ENCODE measurements around the gene LYZL6. TPM values are rescaled to one million over a fixed set of nuclear protein-coding genes. Genes with fewer than 3 reads are reported as not detected.

Gene LYZL6
- total RNA-seq, 4 donors from 2014 or later: not detected

DNA sequence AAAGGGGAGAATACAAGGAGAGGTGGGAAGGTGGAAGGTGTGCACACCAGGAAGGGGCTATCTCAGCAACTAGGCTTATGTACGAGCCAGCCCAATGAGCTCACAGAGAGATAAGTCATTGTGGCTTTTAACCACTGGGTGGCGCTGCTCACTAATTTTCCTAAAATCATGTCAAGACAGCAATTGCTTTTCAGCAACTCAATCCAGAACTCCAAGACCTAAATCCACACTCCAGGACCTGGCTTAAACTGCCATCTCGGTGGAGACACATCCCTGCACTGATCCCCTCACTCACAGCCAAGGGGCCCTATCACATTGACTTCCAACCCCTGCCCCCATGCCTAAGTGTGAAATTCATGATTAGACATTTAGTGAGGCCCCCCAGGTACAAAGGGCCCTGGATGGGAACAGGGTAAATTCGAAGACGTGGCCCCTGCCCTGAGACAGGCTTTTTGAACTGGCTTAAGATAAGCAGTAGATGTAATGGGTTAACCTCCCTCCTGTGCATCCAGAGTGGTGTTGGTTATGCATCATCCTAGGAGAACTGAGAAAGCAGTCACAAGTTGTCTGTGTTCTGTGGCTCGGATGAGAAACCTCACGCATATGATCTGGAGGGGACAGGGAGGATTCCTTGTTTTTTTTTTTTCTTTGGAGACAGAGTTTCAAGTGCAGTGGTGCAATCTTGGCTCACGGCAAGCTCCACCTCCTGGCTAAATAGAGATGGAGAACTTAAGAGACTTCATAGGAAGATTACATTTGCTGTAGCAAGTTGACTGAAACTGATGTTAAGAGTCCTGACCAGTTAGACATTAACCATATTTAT is 26.3 kb upstream of the LYZL6 start:
- Histone ChIP-seq H3K36me3 (no peaks in the 10 kb centered on the region), H3K4me1 (peaks cover 0 to 17% (median 2%) of the 10 kb centered on the region in 4 donors), H3K27ac (no peak overlapping the region), H3K9me3 (no peaks in the 10 kb centered on the region), H3K27me3 (no peaks in the 10 kb centered on the region), H3K4me3 (no peak overlapping the region)
- WGBS, 2 donors: 37 to 47% methylated on average over 7 to 8 of the region's 8 CpGs
- DNase-seq (ENCODE audit: low spot score in 2 of 2): peak; percentile 64 to 83
- TF ChIP-seq, protein P1, sequence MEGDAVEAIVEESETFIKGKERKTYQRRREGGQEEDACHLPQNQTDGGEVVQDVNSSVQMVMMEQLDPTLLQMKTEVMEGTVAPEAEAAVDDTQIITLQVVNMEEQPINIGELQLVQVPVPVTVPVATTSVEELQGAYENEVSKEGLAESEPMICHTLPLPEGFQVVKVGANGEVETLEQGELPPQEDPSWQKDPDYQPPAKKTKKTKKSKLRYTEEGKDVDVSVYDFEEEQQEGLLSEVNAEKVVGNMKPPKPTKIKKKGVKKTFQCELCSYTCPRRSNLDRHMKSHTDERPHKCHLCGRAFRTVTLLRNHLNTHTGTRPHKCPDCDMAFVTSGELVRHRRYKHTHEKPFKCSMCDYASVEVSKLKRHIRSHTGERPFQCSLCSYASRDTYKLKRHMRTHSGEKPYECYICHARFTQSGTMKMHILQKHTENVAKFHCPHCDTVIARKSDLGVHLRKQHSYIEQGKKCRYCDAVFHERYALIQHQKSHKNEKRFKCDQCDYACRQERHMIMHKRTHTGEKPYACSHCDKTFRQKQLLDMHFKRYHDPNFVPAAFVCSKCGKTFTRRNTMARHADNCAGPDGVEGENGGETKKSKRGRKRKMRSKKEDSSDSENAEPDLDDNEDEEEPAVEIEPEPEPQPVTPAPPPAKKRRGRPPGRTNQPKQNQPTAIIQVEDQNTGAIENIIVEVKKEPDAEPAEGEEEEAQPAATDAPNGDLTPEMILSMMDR (IDR thresholded peaks at IDR 0.05): peak; percentile 71 to 84 (median 75)
- TF ChIP-seq POLR2A (IDR thresholded peaks at IDR 0.05): no peak
- no peak for TF ChIP-seq EP300 (IDR thresholded peaks at IDR 0.05)

DNA sequence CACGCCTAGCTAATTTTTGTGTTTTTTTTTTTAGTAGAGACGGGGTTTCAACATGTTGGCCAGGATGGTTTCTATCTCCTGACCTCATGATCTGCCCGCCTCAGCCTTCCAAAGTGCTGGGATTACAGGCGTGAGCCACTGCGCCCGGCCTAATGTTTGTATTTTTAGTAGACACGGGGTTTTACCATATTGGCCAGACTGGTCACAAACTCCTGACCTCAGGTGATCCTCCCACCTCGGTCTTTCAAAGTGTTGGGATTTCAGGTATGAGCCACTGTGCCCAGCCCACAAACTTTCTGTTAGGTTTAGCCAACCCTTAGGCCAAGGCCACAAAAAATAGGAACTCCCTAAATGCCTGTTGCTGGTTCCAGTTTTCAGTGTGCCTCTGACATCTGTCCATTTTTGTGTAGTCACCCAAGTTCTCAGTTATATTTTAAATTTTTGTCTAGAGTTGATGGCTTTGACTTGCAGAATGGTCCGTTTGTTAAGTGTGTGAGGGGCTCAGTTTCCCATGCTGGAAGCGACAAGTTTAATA is 25.1 kb upstream of the LYZL6 start:
- Histone ChIP-seq H3K27ac (no peak overlapping the region), H3K4me1 (peaks cover 0 to 15% (median 2%) of the 10 kb centered on the region in 4 donors), H3K27me3 (no peaks in the 10 kb centered on the region), H3K36me3 (no peaks in the 10 kb centered on the region), H3K9me3 (no peaks in the 10 kb centered on the region), H3K4me3 (no peak overlapping the region)
- no peak for DNase-seq (ENCODE audit: low spot score in 2 of 2)
- TF ChIP-seq EP300 (IDR thresholded peaks at IDR 0.05): no peak
- no peak for TF ChIP-seq POLR2A (IDR thresholded peaks at IDR 0.05)
- TF ChIP-seq, protein P1 (IDR thresholded peaks at IDR 0.05): no peak
- 77 to 86% methylated on average over 10 of the region's 10 CpGs for WGBS, 2 donors

DNA sequence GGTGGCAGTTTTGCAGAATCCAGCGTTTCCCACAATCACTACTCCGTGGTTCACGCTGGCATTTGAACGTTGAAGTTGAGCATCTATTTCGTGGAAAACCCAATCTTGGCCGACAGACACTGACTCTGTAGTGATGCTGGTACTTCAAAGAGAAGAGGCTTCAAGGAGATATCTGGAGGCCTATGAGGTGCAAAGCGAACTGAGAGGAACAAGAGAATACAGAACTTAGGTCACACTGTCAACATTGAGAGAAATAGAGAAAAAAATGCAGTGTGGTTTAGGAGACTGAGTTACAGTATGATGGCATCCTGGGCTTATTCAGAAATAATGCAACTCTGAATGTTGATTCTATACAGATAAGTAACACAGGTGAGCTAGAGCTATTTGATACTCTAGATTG is 21.8 kb upstream of the LYZL6 start:
- Histone ChIP-seq H3K36me3 (no peaks in the 10 kb centered on the region), H3K9me3 (no peaks in the 10 kb centered on the region), H3K27ac (no peak overlapping the region), H3K27me3 (no peaks in the 10 kb centered on the region), H3K4me3 (no peak overlapping the region), H3K4me1 (peaks cover 0 to 4% (median 0%) of the 10 kb centered on the region in 4 donors)
- no peak for DNase-seq (ENCODE audit: low spot score in 2 of 2)
- TF ChIP-seq EP300 (IDR thresholded peaks at IDR 0.05) (no peak), POLR2A (IDR thresholded peaks at IDR 0.05) (no peak)
- TF ChIP-seq, protein P1 (IDR thresholded peaks at IDR 0.05): no peak
- WGBS, 2 donors: 90 to 92% methylated on average over 7 of the region's 7 CpGs

DNA sequence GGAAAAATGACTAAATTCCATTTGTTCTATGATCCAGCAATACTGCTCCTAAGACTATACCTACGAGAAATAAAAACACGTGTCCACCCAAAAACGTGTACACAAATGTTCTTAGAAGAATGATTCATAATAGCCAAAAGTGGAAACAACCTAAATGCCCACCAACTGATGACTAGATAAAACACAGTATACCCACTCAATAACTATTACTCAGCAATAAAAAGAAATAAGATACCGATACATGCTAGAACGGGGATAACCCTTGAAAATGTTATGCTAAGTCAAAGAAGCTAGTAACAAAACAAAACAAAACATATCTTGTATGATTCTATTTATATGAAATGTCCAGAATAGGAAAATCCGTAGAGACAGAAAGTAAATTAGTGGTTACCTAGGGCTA is 20.1 kb upstream of the LYZL6 start:
- H3K4me3 ChIP-seq: no peak overlapping the region
- DNase-seq (ENCODE audit: low spot score in 2 of 2): no peak
- WGBS, 2 donors: 81 to 86% methylated on average over 6 of the region's 6 CpGs
- no peaks in the 10 kb centered on the region for H3K4me1 ChIP-seq
- H3K9me3 ChIP-seq: no peaks in the 10 kb centered on the region
- peaks cover 0 to 5% of the 10 kb centered on the region in 2 donors for H3K27me3 ChIP-seq
- no peak overlapping the region for H3K27ac ChIP-seq
- TF ChIP-seq EP300 (IDR thresholded peaks at IDR 0.05) (no peak), POLR2A (IDR thresholded peaks at IDR 0.05) (no peak)
- TF ChIP-seq, protein P1 (IDR thresholded peaks at IDR 0.05): no peak
- H3K36me3 ChIP-seq: no peaks in the 10 kb centered on the region

DNA sequence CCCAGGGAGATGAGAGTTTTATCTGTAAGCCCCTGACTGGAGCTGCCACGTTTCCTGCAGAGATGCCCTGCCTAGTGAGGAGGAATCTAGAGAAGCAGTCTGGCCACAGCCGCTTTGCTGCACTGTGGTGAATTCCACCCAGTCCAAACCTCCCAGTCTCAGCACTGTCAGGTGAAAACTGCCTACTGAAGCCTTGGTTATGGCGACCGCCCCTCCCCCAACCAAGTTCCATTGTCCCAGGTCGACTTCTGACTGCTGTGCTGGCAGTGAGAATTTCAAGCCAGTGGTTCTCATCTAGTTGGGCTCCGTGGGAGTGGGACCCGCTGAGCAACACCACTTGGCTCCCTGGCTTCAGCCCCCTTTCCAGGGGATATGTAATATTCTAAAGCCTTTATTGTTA is 10.2 kb upstream of the LYZL6 start:
- Histone ChIP-seq H3K4me3 (no peak overlapping the region), H3K9me3 (no peaks in the 10 kb centered on the region), H3K36me3 (no peaks in the 10 kb centered on the region), H3K27ac (no peak overlapping the region), H3K4me1 (no peaks in the 10 kb centered on the region), H3K27me3 (peaks cover 0 to 2% of the 10 kb centered on the region in 2 donors)
- DNase-seq (ENCODE audit: low spot score in 2 of 2): no peak
- TF ChIP-seq, protein P1 (IDR thresholded peaks at IDR 0.05): no peak
- TF ChIP-seq EP300 (IDR thresholded peaks at IDR 0.05) (no peak), POLR2A (IDR thresholded peaks at IDR 0.05) (no peak)
- WGBS, 2 donors: 53 to 64% methylated on average over 4 to 7 of the region's 7 CpGs

All from tibial nerve (tissue), 4 donors.